WI38 (cell line): ENCODE measurements around the gene MAP2K4.

ENCODE experiments used
- H3K4me3 ChIP-seq: 2 replicates; pipeline ENCODE4 v1.5.1; 2011; ENCODE audit warnings: low read depth, mild to moderate bottlenecking, control low read depth, low read length
- CTCF ChIP-seq: IDR thresholded peaks from 2 replicates; pipeline ENCODE4 v1.5.1; 2012; ENCODE audit warnings: low read depth, mild to moderate bottlenecking, control low read depth, low read length

The MAP2K4 gene

GRCh38 chr17:12021623-12022140 is 1.0 kb downstream of the MAP2K4 start:
- H3K4me3 ChIP-seq, result peak overlapping the region; percentile 74
- TF ChIP-seq CTCF, result no peak

- TF ChIP-seq CTCF, result no peak
- peak overlapping the region; percentile 74; the same call in 1 of the 2 replicates for H3K4me3 ChIP-seq
Observed at GRCh38 chr17:12022310-12022709, 1.6 kb downstream of the MAP2K4 start.

GRCh38 chr17:12024327-12024726 is 3.6 kb downstream of the MAP2K4 start:
- H3K4me3 ChIP-seq, result no peak overlapping the region
- no peak for TF ChIP-seq CTCF

GRCh38 chr17:12027658-12028057 is 7.0 kb downstream of the MAP2K4 start:
- no peak overlapping the region for H3K4me3 ChIP-seq
- no peak for TF ChIP-seq CTCF

GRCh38 chr17:12028611-12029010 is 7.9 kb downstream of the MAP2K4 start:
- no peak for TF ChIP-seq CTCF
- H3K4me3 ChIP-seq, result no peak overlapping the region

- no peak overlapping the region for H3K4me3 ChIP-seq
- TF ChIP-seq CTCF, result no peak
Observed at GRCh38 chr17:12034538-12034937, 13.9 kb downstream of the MAP2K4 start.

GRCh38 chr17:12035673-12036072 is 15.0 kb downstream of the MAP2K4 start:
- H3K4me3 ChIP-seq, result no peak overlapping the region
- no peak for TF ChIP-seq CTCF
